GM12878 (cell line): ENCODE results near the gene USP37. TPM values are rescaled to one million over a fixed set of nuclear protein-coding genes. Genes with fewer than 3 reads are reported as not detected.
A peak's percentile ranks its signal among the peaks of the same experiment; 100 is the strongest.

Source experiments
- BMI1 ChIP-seq: fragments of 450-650 bp; IDR thresholded peaks from 2 replicates; pipeline ENCODE4 v1.6.1; 2016; ENCODE audit warnings: mild to moderate bottlenecking, moderate library complexity, borderline replicate concordance
- CEBPB ChIP-seq, 2 experiments: fragments of 150-350 bp in 1 of 2; IDR thresholded peaks; 2 replicates each; pipeline ENCODE4 v1.6.1; 2012 to 2014; ENCODE audit warnings: low read depth in 2 of 2, low read length in 2 of 2, borderline replicate concordance in 1 of 2, inconsistent platforms in 1 of 2
- CHD2 ChIP-seq: IDR thresholded peaks from 2 replicates; pipeline ENCODE4 v1.6.1; 2011; ENCODE audit warnings: low read depth, low read length, improper control_type of control experiment, borderline replicate concordance
- ESRRA ChIP-seq: IDR thresholded peaks from 2 replicates; pipeline ENCODE4 v1.6.1; 2012; ENCODE audit warnings: mild to moderate bottlenecking, low read length, improper control_type of control experiment
- MTA3 ChIP-seq: IDR thresholded peaks from 2 replicates; pipeline ENCODE4 v1.6.1; 2012; ENCODE audit warnings: low read length, inconsistent platforms, borderline replicate concordance
- PAX8 ChIP-seq: fragments of 450-650 bp; IDR thresholded peaks from 2 replicates; pipeline ENCODE4 v1.6.1; 2017; ENCODE audit warnings: mild to moderate bottlenecking, moderate library complexity
- POLR2A ChIP-seq: IDR thresholded peaks from 2 replicates; pipeline ENCODE4 v1.6.1; 2011; ENCODE audit warnings: low read depth, mild to moderate bottlenecking, low read length
- PRDM15 ChIP-seq: fragments of 450-650 bp; formaldehyde crosslinking; IDR thresholded peaks from 2 replicates; pipeline ENCODE4 v1.4.0; 2020; ENCODE audit warnings: mild to moderate bottlenecking, moderate library complexity
- RB1 ChIP-seq: fragments of 450-650 bp; formaldehyde crosslinking; IDR thresholded peaks from 2 replicates; pipeline ENCODE4 v1.6.1; 2017; ENCODE audit warnings: mild to moderate bottlenecking, borderline replicate concordance
- REST ChIP-seq: IDR thresholded peaks from 2 replicates; pipeline ENCODE4 v1.6.1; 2012; ENCODE audit warnings: mild to moderate bottlenecking, low read depth, low read length
- STAT1 ChIP-seq: fragments of 450-650 bp; conservative IDR thresholded peaks from 2 replicates; pipeline ENCODE4 v1.6.1; 2014; ENCODE audit warnings: antibody characterized with exemption, mild to moderate bottlenecking
- TARDBP ChIP-seq: IDR thresholded peaks from 2 replicates; pipeline ENCODE4 v1.6.1; 2016; ENCODE audit warnings: borderline replicate concordance
- ZBED1 ChIP-seq: IDR thresholded peaks from 2 replicates; pipeline ENCODE4 v1.6.1; 2016; ENCODE audit warnings: borderline replicate concordance
- ZBTB11 ChIP-seq: fragments of 450-650 bp; formaldehyde crosslinking; IDR thresholded peaks from 2 replicates; pipeline ENCODE4 v1.5.0; 2022; ENCODE audit warnings: mild to moderate bottlenecking, missing genetic modification characterization
- ZBTB4 ChIP-seq: fragments of 450-650 bp; formaldehyde crosslinking; IDR thresholded peaks from 2 replicates; pipeline ENCODE4 v1.4.0; 2022; ENCODE audit warnings: mild to moderate bottlenecking, moderate library complexity
- ZNF24 ChIP-seq: fragments of 450-650 bp; IDR thresholded peaks from 2 replicates; pipeline ENCODE4 v1.6.1; 2017; ENCODE audit warnings: antibody characterized with exemption, mild to moderate bottlenecking
- polyA plus RNA-seq, 11 experiments: library from polyadenylated mRNA; depleted of rRNA in 4 of 11; unstranded in 6 of 11; stranded (reverse) in 5 of 11; fragments of >200 nt; fragmentation: Nextera tagmentation in 4 of 11; fragmentation: Illumina TruSeq in 1 of 11; extraction: Ambion mirVana in 4 of 11; extraction: Trizol in 1 of 11; gene quantifications; 1 replicate in 1 of 11; 2 replicates in 10 of 11; pipeline versions ENCODE4 v1.2.1 to v1.2.3, GENCODE V29; 2011 to 2016; ENCODE audit warnings: inconsistent platforms in 2 of 11, missing spikeins in 2 of 11, low read depth in 1 of 11
- total RNA-seq, 4 experiments: library from RNA; depleted of rRNA in 3 of 4; stranded (reverse); fragments of >200 nt in 3 of 4; fragmentation: Illumina TruSeq in 1 of 4; extraction: Trizol in 1 of 4; gene quantifications; 2 replicates each; pipeline versions ENCODE4 v1.2.1 to v1.2.3, GENCODE V29; 2013 to 2021

The USP37 gene
- total and polyA plus RNA-seq, 10 of the 15 experiments (the other 5 are each of a cell fraction or from before 2014, with no cell fraction given): 2.8 to 16.0 (median 10.4) TPM

GRCh38 chr2:218406209-218406948 lies 161.8 kb downstream of the USP37 start (continued):
- TF ChIP-seq PRDM15 (CRISPR knock-in tag) (no peak), POLR2A (peak; percentile 51), ZBED1 (peak; percentile 39; the same call in 1 of the 2 replicates), ZNF24 (no peak), ZBTB4 (no peak), CHD2 (no peak), BMI1 (no peak), PAX8 (no peak), TARDBP (peak; percentile 82), MTA3 (no peak; the same call in 1 of the 2 replicates), ESRRA (0 out of 2 replicates have a peak, but pooled peaks have one; percentile 29), RB1 (peak; percentile 29; the same call in 1 of the 2 replicates), ZBTB11 (CRISPR knock-in tag) (no peak), CEBPB (IDR thresholded peaks at IDR 0.05; ENCODE audit: borderline replicate concordance in 1 of 2, low read depth in 2 of 2, low read length in 2 of 2) (no peak), REST (no peak), STAT1 (no peak; the same call in 1 of the 2 replicates)
